GM23248 (cell line): ENCODE measurements around the gene TMEM259. TPM values are rescaled to one million over a fixed set of nuclear protein-coding genes. Genes with fewer than 3 reads are reported as not detected.

ENCODE experiments used
- DNase-seq: peaks from one replicate; pipeline ENCODE4 v3.0.0-alpha.2; 2015
- H2AFZ ChIP-seq: fragments of 200-600 bp; sonication (generic); 2 replicates; pipeline ENCODE4 v1.6.1; 2016; ENCODE audit warnings: antibody characterized with exemption
- H3F3A ChIP-seq: fragments of 200-600 bp; sonication (generic); 2 replicates; pipeline ENCODE4 v1.6.1; 2016; ENCODE audit warnings: mild to moderate bottlenecking, antibody characterized with exemption, mixed run types; ENCODE audit not compliant: insufficient read depth
- H3K27ac ChIP-seq: fragments of 200-600 bp; sonication (generic); 2 replicates; pipeline ENCODE4 v1.5.1; 2016; ENCODE audit warnings: mild to moderate bottlenecking
- H3K27me3 ChIP-seq: fragments of 200-600 bp; sonication (generic); replicated peaks from 2 replicates; pipeline ENCODE4 v1.6.1; 2016; ENCODE audit warnings: mild to moderate bottlenecking; ENCODE audit not compliant: insufficient read depth
- H3K36me3 ChIP-seq: fragments of 200-600 bp; sonication (generic); 2 replicates; pipeline ENCODE4 v1.6.1; 2016; ENCODE audit warnings: low read depth, mild to moderate bottlenecking
- H3K4me1 ChIP-seq: fragments of 200-600 bp; sonication (generic); 2 replicates; pipeline ENCODE4 v1.6.1; 2016; ENCODE audit warnings: mild to moderate bottlenecking; ENCODE audit not compliant: insufficient read depth
- H3K4me2 ChIP-seq: fragments of 200-600 bp; sonication (generic); one replicate; pipeline ENCODE4 v1.6.1; 2016; ENCODE audit warnings: mild to moderate bottlenecking; ENCODE audit not compliant: unreplicated experiment
- H3K4me3 ChIP-seq: fragments of 200-600 bp; sonication (generic); 2 replicates; pipeline ENCODE4 v1.5.1; 2016; ENCODE audit warnings: mild to moderate bottlenecking
- H3K79me2 ChIP-seq: fragments of 200-600 bp; sonication (generic); 2 replicates; pipeline ENCODE4 v1.6.1; 2016; ENCODE audit warnings: mild to moderate bottlenecking; ENCODE audit not compliant: insufficient read depth
- H3K9ac ChIP-seq: fragments of 200-600 bp; sonication (generic); 2 replicates; pipeline ENCODE4 v1.6.1; 2016; ENCODE audit warnings: mild to moderate bottlenecking
- H3K9me2 ChIP-seq: fragments of 200-600 bp; sonication (generic); 2 replicates; pipeline ENCODE4 v1.6.1; 2016; ENCODE audit warnings: mixed run types, mild to moderate bottlenecking, moderate library complexity; ENCODE audit not compliant: insufficient read depth
- H3K9me3 ChIP-seq: fragments of 200-600 bp; sonication (generic); one replicate; pipeline ENCODE4 v1.6.1; 2017; ENCODE audit warnings: low read depth
- H4K20me1 ChIP-seq: fragments of 200-600 bp; sonication (generic); 2 replicates; pipeline ENCODE4 v1.6.0; 2016; ENCODE audit not compliant: insufficient read depth
- EZH2 ChIP-seq: fragments of 200-600 bp; sonication (generic); IDR thresholded peaks from 2 replicates; pipeline ENCODE4 v1.6.1; 2018; ENCODE audit warnings: antibody characterized with exemption, mild to moderate bottlenecking; ENCODE audit not compliant: insufficient read depth, poor library complexity, severe bottlenecking
- EZH2phosphoT487 ChIP-seq: fragments of 200-600 bp; sonication (generic); IDR thresholded peaks from 2 replicates; pipeline ENCODE4 v1.6.1; 2018; ENCODE audit warnings: antibody characterized with exemption, moderate library complexity, mild to moderate bottlenecking, low read depth; ENCODE audit not compliant: insufficient read depth
- WGBS, 2 experiments: methylation state at CpG; one replicate each; pipeline ENCODE4 v1.1.6; 2015 to 2017; ENCODE audit warnings: low lambda C conversion rate in 2 of 2, low coverage in 1 of 2; ENCODE audit errors: missing lambda C conversion rate in 2 of 2; 5-methylcytosine and 5-hydroxymethylcytosine counted together
- in situ Hi-C: fragments of 300-500 bp; cut with MboI; formaldehyde crosslinking; loops from 2 replicates; pipeline ENCODE4 v1.15.0; 2020
- polyA plus RNA-seq: library from polyadenylated mRNA; unstranded; fragments of >200 nt; fragmentation: Nextera tagmentation; extraction: Ambion mirVana; gene quantifications from 2 replicates; pipeline ENCODE4 v1.2.1, GENCODE V29; 2016
- total RNA-seq: library from RNA; depleted of rRNA; stranded (reverse); fragments of >200 nt; shearing (Covaris generic); gene quantifications from 2 replicates; pipeline ENCODE4 v1.2.3, GENCODE V29; 2014

The TMEM259 gene
- total and polyA plus RNA-seq, 2 experiments from 2014 or later = 79.7 to 132 TPM

DNA sequence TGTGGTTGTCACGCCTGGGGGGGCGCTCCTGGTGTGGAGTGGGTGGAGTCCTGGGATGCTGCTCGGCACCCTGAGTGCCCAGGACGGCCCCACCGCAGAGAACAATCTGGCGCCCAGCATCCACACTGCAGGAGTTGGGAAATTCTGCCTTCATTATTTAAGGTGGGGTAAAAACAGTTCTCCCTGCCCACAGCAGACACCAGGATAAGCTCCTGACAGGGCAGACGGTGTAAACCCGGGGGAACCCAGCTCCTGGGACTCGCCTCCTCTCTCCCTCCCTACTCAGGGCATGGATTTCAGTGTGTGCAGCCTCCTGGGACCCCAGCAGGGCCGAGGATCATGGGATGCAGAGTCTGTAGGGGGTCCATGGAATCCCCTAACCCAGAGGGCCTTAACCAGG lies 44.4 kb downstream of the TMEM259 start:
- Histone ChIP-seq H3K9ac (no peak overlapping the region), H3K27ac (no peak overlapping the region), H3K9me2 (no peaks in the 10 kb centered on the region), H2AFZ (no peak overlapping the region), H3K4me2 (no peak overlapping the region), H3K36me3 (peaks cover 4% of the 10 kb centered on the region; the same call in 1 of the 2 replicates), H3F3A (no peaks in the 10 kb centered on the region), H4K20me1 (no peaks in the 10 kb centered on the region), H3K79me2 (no peaks in the 10 kb centered on the region), H3K9me3 (no peaks in the 10 kb centered on the region), H3K27me3 (no peaks in the 10 kb centered on the region), H3K4me3 (no peak overlapping the region), H3K4me1 (no peaks in the 10 kb centered on the region)
- no peak for DNase-seq
- 82 to 84% methylated on average over 10 of the region's 10 CpGs for WGBS, 2 experiments
- TF ChIP-seq EZH2phosphoT487 = no peak
- no peak for TF ChIP-seq EZH2
- in situ Hi-C loops = no loop called here

DNA sequence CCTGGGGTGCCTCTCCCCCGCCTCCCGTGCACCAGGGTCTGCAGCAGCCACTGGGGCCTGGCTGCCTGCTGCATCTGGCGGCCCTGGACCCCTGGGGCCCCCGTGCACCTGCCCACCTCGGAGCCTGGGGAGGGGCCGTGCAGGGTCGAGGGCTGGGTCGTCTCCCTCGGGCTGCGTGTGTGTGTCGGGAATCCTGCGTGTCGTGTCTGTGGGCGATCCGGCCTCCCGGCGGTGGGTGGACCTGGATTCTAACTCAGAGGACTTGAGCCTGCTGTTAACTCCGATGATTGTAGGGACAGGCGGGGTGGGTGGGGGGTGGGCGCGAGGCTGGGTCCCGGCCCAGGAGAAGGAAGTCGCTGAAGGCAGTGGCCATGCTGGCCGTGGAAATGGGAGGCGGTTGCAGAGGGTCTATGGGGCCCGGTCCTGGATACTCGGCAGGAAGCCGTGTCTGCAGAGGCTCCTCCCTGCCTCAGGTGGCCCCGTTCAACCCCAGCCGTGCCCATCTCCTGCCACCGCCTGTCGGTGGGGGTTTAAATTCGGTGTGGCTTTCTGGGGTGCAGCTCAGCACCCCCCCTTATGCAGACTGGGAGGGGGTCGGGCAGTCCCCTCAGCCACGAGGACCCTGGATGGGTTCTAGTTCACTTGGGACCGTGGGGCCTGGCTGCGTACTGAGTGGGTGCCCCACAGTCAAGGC lies 46.2 kb downstream of the TMEM259 start:
- H3K4me3 ChIP-seq = no peak overlapping the region
- H3K9me2 ChIP-seq = no peaks in the 10 kb centered on the region
- H3K27ac ChIP-seq = no peak overlapping the region
- no peaks in the 10 kb centered on the region for H3K4me1 ChIP-seq
- DNase-seq = no peak
- TF ChIP-seq EZH2 = no peak
- TF ChIP-seq EZH2phosphoT487 = no peak
- no peaks in the 10 kb centered on the region for H3K27me3 ChIP-seq
- no peaks in the 10 kb centered on the region for H3K79me2 ChIP-seq
- no peak overlapping the region for H3K4me2 ChIP-seq
- H4K20me1 ChIP-seq = no peaks in the 10 kb centered on the region
- no peaks in the 10 kb centered on the region for H3F3A ChIP-seq
- no peaks in the 10 kb centered on the region for H3K9me3 ChIP-seq
- H2AFZ ChIP-seq = no peak overlapping the region
- 83 to 84% methylated on average over 34 to 37 of the region's 37 CpGs for WGBS, 2 experiments
- peaks cover 22% of the 10 kb centered on the region for H3K36me3 ChIP-seq
- no peak overlapping the region for H3K9ac ChIP-seq
- in situ Hi-C loops = no loop called here

DNA sequence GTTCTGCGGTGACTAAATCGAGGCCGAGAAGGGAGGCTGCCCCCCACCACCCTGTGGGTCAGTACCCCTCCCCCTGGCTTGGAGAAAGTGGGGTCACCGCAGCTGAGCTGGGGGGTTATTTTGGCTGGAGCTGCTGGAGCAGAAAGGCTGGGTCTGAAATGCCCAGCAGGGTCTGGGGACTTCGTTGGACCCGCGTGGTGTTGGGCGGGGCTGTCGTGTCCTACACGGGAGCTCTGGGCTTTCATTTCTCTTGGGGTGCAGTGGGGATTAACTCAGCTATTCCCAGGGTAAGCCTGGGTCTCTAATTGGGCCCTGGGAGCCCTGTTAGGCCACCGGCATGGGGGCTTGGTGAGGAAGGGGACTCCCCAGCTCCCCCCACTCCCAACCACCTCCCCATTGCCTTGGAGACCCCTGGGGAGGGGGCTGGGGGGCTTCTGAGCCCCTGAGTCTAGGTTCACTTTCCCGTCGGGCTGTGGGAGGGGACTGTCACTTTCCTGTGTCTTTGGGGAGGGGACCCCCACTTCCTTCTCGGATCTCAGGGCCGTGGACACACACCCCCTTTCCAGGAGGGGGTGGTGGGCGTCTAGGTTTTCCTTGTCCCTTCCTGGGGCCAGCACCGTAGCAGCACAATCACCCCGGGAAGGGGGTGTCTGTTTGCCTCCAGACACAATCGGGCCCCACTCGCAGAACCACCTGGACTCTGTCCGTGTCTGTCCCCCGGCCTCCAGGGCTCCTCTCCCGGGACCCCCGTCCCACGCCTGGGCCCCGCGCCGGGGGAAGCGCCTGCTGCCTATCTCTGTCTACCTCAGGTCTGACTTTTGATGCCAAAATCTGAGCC lies 47.0 kb downstream of the TMEM259 start:
- TF ChIP-seq EZH2phosphoT487 (no peak), EZH2 (no peak)
- no peak overlapping the region for H3K9ac ChIP-seq
- no peaks in the 10 kb centered on the region for H3K27me3 ChIP-seq
- H3K79me2 ChIP-seq = no peaks in the 10 kb centered on the region
- H3K4me2 ChIP-seq = no peak overlapping the region
- WGBS, 2 experiments = 84% methylated on average over 25 to 27 of the region's 29 CpGs
- H2AFZ ChIP-seq = no peak overlapping the region
- no peak overlapping the region for H3K4me3 ChIP-seq
- H3K4me1 ChIP-seq = no peaks in the 10 kb centered on the region
- no peaks in the 10 kb centered on the region for H3K9me2 ChIP-seq
- in situ Hi-C loops = no loop called here
- H3F3A ChIP-seq = no peaks in the 10 kb centered on the region
- H3K9me3 ChIP-seq = no peaks in the 10 kb centered on the region
- DNase-seq = no peak
- H4K20me1 ChIP-seq = no peaks in the 10 kb centered on the region
- H3K36me3 ChIP-seq = peaks cover 28% of the 10 kb centered on the region
- no peak overlapping the region for H3K27ac ChIP-seq

DNA sequence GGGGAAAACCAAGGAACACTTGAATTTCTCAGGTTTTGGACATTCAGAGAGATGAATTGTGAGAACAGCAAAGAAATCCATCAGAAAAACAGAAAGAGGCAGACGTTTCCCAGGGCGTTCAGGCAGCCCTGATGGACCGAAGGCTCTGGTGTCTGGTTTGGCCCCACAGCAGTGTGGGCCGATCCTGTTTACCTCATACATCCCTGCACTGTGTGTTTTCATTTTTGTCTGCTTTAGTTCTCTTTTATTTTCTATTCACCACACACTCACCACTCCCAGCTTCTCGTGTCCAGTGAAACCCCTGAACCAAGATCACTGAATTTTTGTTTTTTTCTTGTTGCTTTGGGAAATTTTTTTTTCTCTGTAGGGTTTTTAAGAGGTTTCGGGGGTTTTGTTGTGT lies 48.6 kb downstream of the TMEM259 start:
- no peak for DNase-seq
- Histone ChIP-seq H2AFZ (no peak overlapping the region), H3K27me3 (no peaks in the 10 kb centered on the region), H3K9ac (no peak overlapping the region), H3K79me2 (no peaks in the 10 kb centered on the region), H3K36me3 (peaks cover 39% of the 10 kb centered on the region), H3K4me2 (no peak overlapping the region), H3K4me3 (no peak overlapping the region), H3K9me3 (no peaks in the 10 kb centered on the region), H3F3A (no peaks in the 10 kb centered on the region), H4K20me1 (no peaks in the 10 kb centered on the region), H3K27ac (no peak overlapping the region), H3K4me1 (no peaks in the 10 kb centered on the region), H3K9me2 (no peaks in the 10 kb centered on the region)
- 94 to 96% methylated on average over 6 of the region's 6 CpGs for WGBS, 2 experiments
- in situ Hi-C loops = no loop called here
- TF ChIP-seq EZH2 (no peak), EZH2phosphoT487 (no peak)
